ENCODE results near the gene AGBL4. TPM values are rescaled to one million over a fixed set of nuclear protein-coding genes. Genes with fewer than 3 reads are reported as not detected.

The AGBL4 gene
- total and polyA plus RNA-seq, 9 of the 15 experiments (the other 6 are each of a cell fraction or from before 2014, with no cell fraction given), result 0.11 TPM; not detected in 7

DNA sequence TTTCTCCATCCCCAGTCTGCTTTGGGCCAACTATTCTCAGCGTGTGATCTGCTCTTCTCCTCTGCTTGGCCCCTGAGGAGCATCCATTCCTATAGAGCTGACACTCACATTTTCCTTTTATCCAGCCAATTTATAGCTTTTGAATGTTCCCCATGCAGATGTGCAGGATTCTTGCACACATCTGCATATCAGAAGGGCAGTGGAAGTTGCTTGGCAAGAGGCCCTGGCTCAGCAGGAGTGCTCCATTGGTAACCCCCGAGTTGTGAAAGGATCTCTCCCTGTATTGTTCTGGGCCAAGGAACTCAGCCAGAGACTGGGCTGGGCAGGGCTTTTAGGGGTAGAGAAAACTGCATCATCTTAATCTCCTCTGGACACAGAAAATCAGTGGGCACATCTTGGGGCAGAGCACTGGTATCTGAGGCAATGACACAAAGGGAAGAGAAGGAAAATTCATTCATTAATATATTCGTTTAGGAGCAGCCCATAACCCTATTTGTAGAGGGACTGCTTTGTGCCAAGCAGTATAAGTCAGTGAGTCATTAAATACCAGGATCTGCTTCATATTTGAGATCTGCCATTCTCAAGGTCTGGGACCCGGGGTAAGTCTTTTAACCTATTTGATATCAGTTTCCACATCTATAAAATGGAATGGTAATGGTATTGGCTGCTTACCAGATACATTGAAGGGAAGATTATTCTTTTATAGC, 1216.0 kb downstream of the AGBL4 start:
- POLR2A ChIA-PET, result no interaction called here
- H3K9me1 ChIP-seq (ENCODE audit: control insufficient read depth, insufficient read depth, low read length), result no peaks in the 10 kb centered on the region
- H3K4me3 ChIP-seq, result no peak overlapping the region
- FAIRE-seq (no peak), ATAC-seq (no peak), DNase-seq (ENCODE audit: extremely low read depth in 1 of 4, low spot score in 3 of 4) (no peak)
- H3K27ac ChIP-seq (ENCODE audit: extremely low read depth, low read depth, low read length), result no peak overlapping the region
- no peak for TF ChIP-seq MEF2D (tag; conservative IDR thresholded peaks at IDR 0.05; ENCODE audit: low read depth)
- TF ChIP-seq BRD4 (IDR thresholded peaks at IDR 0.05), result no peak
- TF ChIP-seq FOXJ2 (tag; IDR thresholded peaks at IDR 0.05), result no peak
- no peak for TF ChIP-seq NCOA1 (IDR thresholded peaks at IDR 0.05; ENCODE audit: low read depth)
- TF ChIP-seq SMAD3 (CRISPR knock-in tag; conservative IDR thresholded peaks at IDR 0.05), result no peak
- no peak for TF ChIP-seq ZNF274 (IDR thresholded peaks at IDR 0.05; ENCODE audit: borderline replicate concordance, low read depth, low read length)
- no peak for TF ChIP-seq FOXM1 (IDR thresholded peaks at IDR 0.05; ENCODE audit: low read depth)
- TF ChIP-seq FOXM1 (CRISPR knock-in tag; IDR thresholded peaks at IDR 0.05; ENCODE audit: low read depth), result no peak
- TF ChIP-seq CREM (IDR thresholded peaks at IDR 0.05; ENCODE audit: low read depth), result no peak
- no peak for TF ChIP-seq ZNF165 (CRISPR knock-in tag; IDR thresholded peaks at IDR 0.05; ENCODE audit: borderline replicate concordance)
- no peak for TF ChIP-seq MCM7 (IDR thresholded peaks at IDR 0.05)
- TF ChIP-seq ZNF316 (IDR thresholded peaks at IDR 0.05), result no peak
- TF ChIP-seq, protein P1, sequence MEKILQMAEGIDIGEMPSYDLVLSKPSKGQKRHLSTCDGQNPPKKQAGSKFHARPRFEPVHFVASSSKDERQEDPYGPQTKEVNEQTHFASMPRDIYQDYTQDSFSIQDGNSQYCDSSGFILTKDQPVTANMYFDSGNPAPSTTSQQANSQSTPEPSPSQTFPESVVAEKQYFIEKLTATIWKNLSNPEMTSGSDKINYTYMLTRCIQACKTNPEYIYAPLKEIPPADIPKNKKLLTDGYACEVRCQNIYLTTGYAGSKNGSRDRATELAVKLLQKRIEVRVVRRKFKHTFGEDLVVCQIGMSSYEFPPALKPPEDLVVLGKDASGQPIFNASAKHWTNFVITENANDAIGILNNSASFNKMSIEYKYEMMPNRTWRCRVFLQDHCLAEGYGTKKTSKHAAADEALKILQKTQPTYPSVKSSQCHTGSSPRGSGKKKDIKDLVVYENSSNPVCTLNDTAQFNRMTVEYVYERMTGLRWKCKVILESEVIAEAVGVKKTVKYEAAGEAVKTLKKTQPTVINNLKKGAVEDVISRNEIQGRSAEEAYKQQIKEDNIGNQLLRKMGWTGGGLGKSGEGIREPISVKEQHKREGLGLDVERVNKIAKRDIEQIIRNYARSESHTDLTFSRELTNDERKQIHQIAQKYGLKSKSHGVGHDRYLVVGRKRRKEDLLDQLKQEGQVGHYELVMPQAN (IDR thresholded peaks at IDR 0.05; ENCODE audit: borderline replicate concordance), result no peak
- no peak for TF ChIP-seq TARDBP (IDR thresholded peaks at IDR 0.05)
- TF ChIP-seq LCOR (CRISPR knock-in tag; IDR thresholded peaks at IDR 0.05), result no peak
- TF ChIP-seq, protein P2, sequence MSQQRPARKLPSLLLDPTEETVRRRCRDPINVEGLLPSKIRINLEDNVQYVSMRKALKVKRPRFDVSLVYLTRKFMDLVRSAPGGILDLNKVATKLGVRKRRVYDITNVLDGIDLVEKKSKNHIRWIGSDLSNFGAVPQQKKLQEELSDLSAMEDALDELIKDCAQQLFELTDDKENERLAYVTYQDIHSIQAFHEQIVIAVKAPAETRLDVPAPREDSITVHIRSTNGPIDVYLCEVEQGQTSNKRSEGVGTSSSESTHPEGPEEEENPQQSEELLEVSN (IDR thresholded peaks at IDR 0.05; ENCODE audit: borderline replicate concordance in 1 of 2, extremely low read depth in 1 of 2, insufficient read depth in 1 of 2, insufficient read length in 1 of 2, low read depth in 1 of 2, low read length in 1 of 2, poor library complexity in 1 of 2, severe bottlenecking in 1 of 2), result no peak
- no peak for TF ChIP-seq ZNF444 (CRISPR knock-in tag; IDR thresholded peaks at IDR 0.05)
- H4K20me1 ChIP-seq (replicated peaks; ENCODE audit: control insufficient read depth, insufficient read depth, low read length), result no peaks in the 10 kb centered on the region
- no peaks in the 10 kb centered on the region for H3K4me1 ChIP-seq (replicated peaks in 1 of 2; ENCODE audit: control insufficient read depth in 2 of 2, insufficient read depth in 2 of 2, low read length in 2 of 2)
- 0% methylated on average over 4 of the region's 4 CpGs for WGBS (ENCODE audit: insufficient coverage, low coverage, missing lambda C conversion rate)
- in situ Hi-C loops (cut with MboI) (no loop called here), intact Hi-C loops (cut with micrococcal nuclease) (no loop called here)
- H2AFZ ChIP-seq (ENCODE audit: low read depth, low read length), result no peak overlapping the region
- no peak overlapping the region for H3K4me2 ChIP-seq (ENCODE audit: insufficient read depth, low read length)
- no TSS peak for BruUV-seq (replicated peaks)
- H3K79me2 ChIP-seq (ENCODE audit: control insufficient read depth, insufficient read depth, low read length), result no peaks in the 10 kb centered on the region
- no peak overlapping the region for H3K9ac ChIP-seq (ENCODE audit: insufficient read depth in 1 of 2, low read depth in 2 of 2, low read length in 2 of 2)
- no peaks in the 10 kb centered on the region for H3K9me3 ChIP-seq (replicated peaks; ENCODE audit: control insufficient read depth, insufficient read depth, low read depth, low read length)
- CTCF ChIA-PET (ENCODE audit: low intra/inter-chr PET ratio), result no interaction called here
- H3K36me3 ChIP-seq (ENCODE audit: control insufficient read depth, insufficient read depth, low read length), result no peaks in the 10 kb centered on the region
- H3K27me3 ChIP-seq (ENCODE audit: control insufficient read depth in 2 of 2, insufficient read depth in 2 of 2, low read length in 2 of 2), result no peaks in the 10 kb centered on the region
